ENCODE measurements around the gene ZFP82. TPM values are rescaled to one million over a fixed set of nuclear protein-coding genes. Genes with fewer than 3 reads are reported as not detected.

ZFP82 gene
- total RNA-seq, 1 experiment from 2014 or later, result not detected

GRCh38 chr19:36420961-36421748 is 2.7 kb upstream of the ZFP82 start:
- no peak for TF ChIP-seq CTCF (IDR thresholded peaks at IDR 0.05; ENCODE audit: unreplicated experiment)
- no peak overlapping the region for H3K4me3 Mint-ChIP-seq (ENCODE audit: low read depth, unreplicated experiment)
- no peaks in the 10 kb centered on the region for H3K27me3 Mint-ChIP-seq (ENCODE audit: unreplicated experiment)
- H3K9me3 Mint-ChIP-seq (ENCODE audit: low read depth, unreplicated experiment), result peaks cover 19% of the 10 kb centered on the region
- no TSS peak for BruUV-seq (replicated peaks)
- no peak for DNase-seq
- CTCF ChIA-PET, result interaction anchor here (0.6 kb wide), 1 partner anchor 545 kb away, joined by 4 read pairs; no protein-coding TSS in a partner anchor
- no peaks in the 10 kb centered on the region for H3K36me3 Mint-ChIP-seq (ENCODE audit: insufficient read depth, unreplicated experiment)
- intact Hi-C loops (cut with micrococcal nuclease; ENCODE audit: unreplicated experiment), result no loop called here
- H3K27ac Mint-ChIP-seq (ENCODE audit: unreplicated experiment), result no peak overlapping the region
- H3K4me1 Mint-ChIP-seq (ENCODE audit: low read depth, unreplicated experiment), result no peaks in the 10 kb centered on the region

- Mint-ChIP-seq H3K4me1 (ENCODE audit: low read depth, unreplicated experiment) (no peaks in the 10 kb centered on the region), H3K36me3 (ENCODE audit: insufficient read depth, unreplicated experiment) (no peaks in the 10 kb centered on the region), H3K27me3 (ENCODE audit: unreplicated experiment) (no peaks in the 10 kb centered on the region), H3K27ac (ENCODE audit: unreplicated experiment) (no peak overlapping the region), H3K4me3 (ENCODE audit: low read depth, unreplicated experiment) (no peak overlapping the region), H3K9me3 (ENCODE audit: low read depth, unreplicated experiment) (peaks cover 22% of the 10 kb centered on the region)
- TF ChIP-seq CTCF (IDR thresholded peaks at IDR 0.05; ENCODE audit: unreplicated experiment), result no peak
- no TSS peak for BruUV-seq (replicated peaks)
- CTCF ChIA-PET, result no interaction called here
- no peak for DNase-seq
- intact Hi-C loops (cut with micrococcal nuclease; ENCODE audit: unreplicated experiment), result no loop called here
These were observed 625 bp downstream of the ZFP82 start for GRCh38 chr19:36417752-36418286.

GRCh38 chr19:36409841-36410240 is 8.6 kb downstream of the ZFP82 start:
- Mint-ChIP-seq H3K27ac (ENCODE audit: unreplicated experiment) (no peak overlapping the region), H3K9me3 (ENCODE audit: low read depth, unreplicated experiment) (peaks cover 25% of the 10 kb centered on the region), H3K4me3 (ENCODE audit: low read depth, unreplicated experiment) (no peak overlapping the region), H3K36me3 (ENCODE audit: insufficient read depth, unreplicated experiment) (no peaks in the 10 kb centered on the region), H3K4me1 (ENCODE audit: low read depth, unreplicated experiment) (no peaks in the 10 kb centered on the region), H3K27me3 (ENCODE audit: unreplicated experiment) (no peaks in the 10 kb centered on the region)
- no peak for DNase-seq
- no TSS peak for BruUV-seq (replicated peaks)
- no peak for TF ChIP-seq CTCF (IDR thresholded peaks at IDR 0.05; ENCODE audit: unreplicated experiment)
- CTCF ChIA-PET, result no interaction called here
- intact Hi-C loops (cut with micrococcal nuclease; ENCODE audit: unreplicated experiment), result no loop called here

GRCh38 chr19:36408101-36408500 is 10.3 kb downstream of the ZFP82 start:
- no peak for TF ChIP-seq CTCF (IDR thresholded peaks at IDR 0.05; ENCODE audit: unreplicated experiment)
- Mint-ChIP-seq H3K36me3 (ENCODE audit: insufficient read depth, unreplicated experiment) (no peaks in the 10 kb centered on the region), H3K4me1 (ENCODE audit: low read depth, unreplicated experiment) (no peaks in the 10 kb centered on the region), H3K27ac (ENCODE audit: unreplicated experiment) (no peak overlapping the region), H3K27me3 (ENCODE audit: unreplicated experiment) (no peaks in the 10 kb centered on the region), H3K4me3 (ENCODE audit: low read depth, unreplicated experiment) (no peak overlapping the region), H3K9me3 (ENCODE audit: low read depth, unreplicated experiment) (peaks cover 27% of the 10 kb centered on the region)
- no TSS peak for BruUV-seq (replicated peaks)
- CTCF ChIA-PET, result no interaction called here
- intact Hi-C loops (cut with micrococcal nuclease; ENCODE audit: unreplicated experiment), result no loop called here
- DNase-seq, result no peak

Measured in Calu3 (cell line).